K562 (cell line): ENCODE results near the gene DCAF11. TPM values are rescaled to one million over a fixed set of nuclear protein-coding genes. Genes with fewer than 3 reads are reported as not detected.
A peak's percentile ranks its signal among the peaks of the same experiment; 100 is the strongest.

Experiments used
- ARID3A ChIP-seq: IDR thresholded peaks from 2 replicates; pipeline ENCODE4 v1.6.1; 2012; ENCODE audit warnings: low read depth, low read length, improper control_type of control experiment, borderline replicate concordance
- CBX8 ChIP-seq: fragments of 200-600 bp; sonication (generic); IDR thresholded peaks from 2 replicates; pipeline ENCODE4 v1.6.1; 2012; ENCODE audit warnings: borderline replicate concordance, mixed run types, low read depth, mild to moderate bottlenecking, moderate library complexity, mixed read lengths, low read length, control low read depth, inconsistent platforms; ENCODE audit not compliant: poor library complexity, severe bottlenecking; ENCODE audit errors: extremely low read depth
- CREB1 ChIP-seq, 2 experiments: sonication (generic) in 1 of 2; formaldehyde crosslinking in 1 of 2; IDR thresholded peaks; 2 replicates each; pipeline versions ENCODE4 v1.6.1 to v1.8.0; 2012 to 2022; ENCODE audit warnings: inconsistent platforms in 1 of 2, mild to moderate bottlenecking in 1 of 2, missing genetic modification reagents in 1 of 2, moderate library complexity in 1 of 2
- DPF2 ChIP-seq: fragments of 450-650 bp; IDR thresholded peaks from 2 replicates; pipeline ENCODE4 v1.6.1; 2016
- GABPB1 ChIP-seq: sonication (generic); formaldehyde crosslinking; IDR thresholded peaks from 2 replicates; pipeline ENCODE4 v1.8.0; 2022; ENCODE audit warnings: mild to moderate bottlenecking, missing genetic modification reagents
- HMG20A ChIP-seq: fragments of 450-650 bp; formaldehyde crosslinking; conservative IDR thresholded peaks from 2 replicates; pipeline ENCODE4 v1.4.0; 2020; ENCODE audit warnings: mild to moderate bottlenecking, mixed read lengths
- HMGN3 ChIP-seq: IDR thresholded peaks from 2 replicates; pipeline ENCODE4 v1.6.1; 2011; ENCODE audit warnings: borderline replicate concordance, low read depth, mild to moderate bottlenecking, mixed read lengths, low read length; ENCODE audit not compliant: insufficient read length; ENCODE audit errors: extremely low read depth
- MYNN ChIP-seq, 2 experiments: sonication (generic); formaldehyde crosslinking in 1 of 2; IDR thresholded peaks; 2 replicates each; pipeline versions ENCODE4 v1.5.0 to v1.6.1; 2016 to 2020; ENCODE audit warnings: antibody characterized with exemption in 1 of 2, missing genetic modification reagents in 1 of 2
- NCOA1 ChIP-seq: fragments of 450-650 bp; IDR thresholded peaks from 2 replicates; pipeline ENCODE4 v1.6.1; 2016; ENCODE audit warnings: low read depth
- NR1H2 ChIP-seq: sonication (generic); formaldehyde crosslinking; IDR thresholded peaks from 2 replicates; pipeline ENCODE4 v1.4.0; 2020; ENCODE audit warnings: mild to moderate bottlenecking, missing genetic modification reagents
- PCBP2 ChIP-seq: fragments of 200-400 bp; formaldehyde crosslinking; IDR thresholded peaks from 2 replicates; pipeline ENCODE4 v1.6.1; 2018; ENCODE audit warnings: low read length, low read depth, mild to moderate bottlenecking, moderate library complexity; ENCODE audit not compliant: poor library complexity, severe bottlenecking
- POU5F1 ChIP-seq: fragments of 150-350 bp; IDR thresholded peaks from 2 replicates; pipeline ENCODE4 v1.6.1; 2014; ENCODE audit warnings: borderline replicate concordance, low read length, low read depth, mild to moderate bottlenecking; ENCODE audit not compliant: partially characterized antibody
- TCF3 ChIP-seq: sonication (generic); formaldehyde crosslinking; IDR thresholded peaks from 2 replicates; pipeline ENCODE4 v1.4.0; 2020; ENCODE audit warnings: mild to moderate bottlenecking, missing genetic modification reagents
- TFAP4 ChIP-seq: sonication (generic); formaldehyde crosslinking; IDR thresholded peaks from 2 replicates; pipeline ENCODE4 v1.8.0; 2022; ENCODE audit warnings: missing genetic modification reagents, mild to moderate bottlenecking, moderate library complexity, borderline replicate concordance
- U2AF2 ChIP-seq: fragments of 200-400 bp; formaldehyde crosslinking; optimal IDR thresholded peaks from 2 replicates; pipeline ENCODE3; 2017; ENCODE audit warnings: low read depth, mild to moderate bottlenecking, low read length
- ZNF639 ChIP-seq, 2 experiments: fragments of 200-800 bp in 1 of 2; sonication (Bioruptor generic) in 1 of 2; sonication (generic) in 1 of 2; formaldehyde crosslinking in 1 of 2; IDR thresholded peaks in 1 of 2; conservative IDR thresholded peaks in 1 of 2; 2 replicates each; pipeline versions ENCODE4 v1.5.0 to v1.6.1; 2016 to 2020; ENCODE audit warnings: missing compliant biosample characterization in 1 of 2, missing genetic modification characterization in 1 of 2, missing genetic modification reagents in 1 of 2
- ZZZ3 ChIP-seq: fragments of 450-650 bp; IDR thresholded peaks from 2 replicates; pipeline ENCODE4 v1.6.1; 2016; ENCODE audit warnings: antibody characterized with exemption, mild to moderate bottlenecking, moderate library complexity
- polyA plus RNA-seq, 8 experiments: library from polyadenylated mRNA; depleted of rRNA in 4 of 8; stranded (reverse) in 5 of 8; unstranded in 3 of 8; fragments of >200 nt; fragmentation: Nextera tagmentation in 2 of 8; fragmentation: Illumina TruSeq in 1 of 8; extraction: Ambion mirVana in 2 of 8; extraction: Trizol in 1 of 8; gene quantifications; 2 replicates each; pipeline versions ENCODE4 v1.2.1 to v1.2.3, GENCODE V29; 2011 to 2014; ENCODE audit warnings: inconsistent platforms in 1 of 8, missing spikeins in 1 of 8
- total RNA-seq, 7 experiments: library from RNA; depleted of rRNA in 6 of 7; stranded (reverse); fragments of >200 nt in 6 of 7; fragmentation: Illumina TruSeq in 2 of 7; extraction: Trizol in 2 of 7; gene quantifications; 2 replicates each; pipeline versions ENCODE4 v1.2.1 to v1.2.3, GENCODE V29; 2011 to 2021; ENCODE audit warnings: low replicate concordance in 1 of 7
- TF ChIP-seq, protein P1 (sequence below): fragments of 450-650 bp; IDR thresholded peaks from 2 replicates; pipeline ENCODE4 v1.6.1; 2016; ENCODE audit warnings: antibody characterized with exemption

DCAF11 gene
- total and polyA plus RNA-seq, 9 of the 15 experiments (the other 6 are each of a cell fraction or from before 2014, with no cell fraction given): 8.5 to 46.2 (median 36.4) TPM

DNA sequence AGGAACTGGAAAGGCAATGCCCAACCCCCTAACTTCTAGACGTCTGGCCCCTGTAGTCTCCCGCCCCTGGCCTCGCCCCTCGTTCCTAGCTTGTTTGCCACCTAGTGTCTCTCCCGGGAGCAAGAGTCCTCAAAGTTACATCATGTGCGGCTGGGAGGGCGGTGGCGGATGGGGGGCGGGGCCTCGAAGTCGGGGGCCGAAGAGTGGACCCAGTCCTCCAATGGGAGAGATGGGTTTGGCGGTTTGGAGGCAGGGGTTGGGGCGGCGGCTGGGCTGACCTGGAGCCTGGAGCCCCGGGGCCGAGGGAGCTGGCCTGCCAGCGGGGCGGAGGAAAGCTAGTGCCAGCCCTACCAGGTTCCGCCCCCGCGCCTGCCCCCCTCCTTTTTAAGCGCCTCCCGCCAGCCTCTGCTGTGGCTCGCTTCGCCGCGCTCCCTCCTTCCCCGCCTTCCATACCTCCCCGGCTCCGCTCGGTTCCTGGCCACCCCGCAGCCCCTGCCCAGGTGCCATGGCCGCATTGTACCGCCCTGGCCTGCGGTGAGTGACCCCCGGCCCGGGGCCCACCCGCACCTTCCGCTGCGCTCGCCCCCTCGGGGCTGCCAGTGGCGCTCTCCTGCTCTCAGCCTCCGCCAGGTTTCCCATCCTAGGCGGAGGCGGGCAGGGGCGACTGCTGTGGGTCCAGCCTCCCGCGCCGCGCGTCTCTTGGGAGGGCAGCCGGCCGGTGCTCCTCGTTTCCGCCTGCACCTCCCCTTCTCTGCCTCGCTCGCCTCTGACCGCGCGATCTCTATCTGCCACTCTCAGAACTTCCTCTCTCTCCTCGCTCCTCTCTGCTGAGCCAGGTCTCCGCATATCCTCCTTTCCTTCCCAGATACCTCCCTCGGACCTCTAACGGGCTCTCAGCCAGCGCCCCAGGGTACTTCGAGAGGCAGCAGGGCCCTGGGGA lies 20.4 kb upstream of the DCAF11 start, which contains the start of gene PCK2 (continued):
- TF ChIP-seq POU5F1: no peak
- TF ChIP-seq PCBP2: peak; percentile 99
- TF ChIP-seq CREB1 (IDR thresholded peaks at IDR 0.05): no peak
- TF ChIP-seq CREB1 (CRISPR knock-in tag; IDR thresholded peaks at IDR 0.05): no peak
- TF ChIP-seq TFAP4: peak; percentile 69
- no peak for TF ChIP-seq NCOA1
- TF ChIP-seq, protein P1, sequence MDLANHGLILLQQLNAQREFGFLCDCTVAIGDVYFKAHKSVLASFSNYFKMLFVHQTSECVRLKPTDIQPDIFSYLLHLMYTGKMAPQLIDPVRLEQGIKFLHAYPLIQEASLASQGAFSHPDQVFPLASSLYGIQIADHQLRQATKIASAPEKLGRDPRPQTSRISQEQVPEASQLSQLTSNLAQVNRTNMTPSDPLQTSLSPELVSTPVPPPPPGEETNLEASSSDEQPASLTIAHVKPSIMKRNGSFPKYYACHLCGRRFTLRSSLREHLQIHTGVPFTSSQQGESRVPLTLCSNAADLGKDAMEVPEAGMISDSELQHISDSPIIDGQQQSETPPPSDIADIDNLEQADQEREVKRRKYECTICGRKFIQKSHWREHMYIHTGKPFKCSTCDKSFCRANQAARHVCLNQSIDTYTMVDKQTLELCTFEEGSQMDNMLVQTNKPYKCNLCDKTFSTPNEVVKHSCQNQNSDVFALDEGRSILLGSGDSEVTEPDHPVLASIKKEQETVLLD: no peak
- TF ChIP-seq ZZZ3: no peak
- TF ChIP-seq TCF3 (CRISPR knock-in tag): 0 out of 2 replicates have a peak, but pooled peaks have one; percentile 7
- no peak for TF ChIP-seq ARID3A
- TF ChIP-seq HMGN3: peak; percentile 71
- peak; percentile 67; the same call in 1 of the 2 replicates for TF ChIP-seq GABPB1 (CRISPR knock-in tag)
- TF ChIP-seq ZNF639 (CRISPR knock-in tag; conservative IDR thresholded peaks at IDR 0.05 in 1 of 2, IDR thresholded peaks at IDR 0.05 in 1 of 2): 0 out of 4 replicates have a peak, but pooled peaks of 1 of the 2 experiments have one; percentile 2
- no peak; the same call in 1 of the 2 replicates for TF ChIP-seq DPF2
- TF ChIP-seq MYNN (IDR thresholded peaks at IDR 0.05): no peak; the same call in 1 of the 2 replicates
- TF ChIP-seq MYNN (CRISPR knock-in tag; IDR thresholded peaks at IDR 0.05): no peak
- no peak for TF ChIP-seq NR1H2 (CRISPR knock-in tag)
- no peak for TF ChIP-seq U2AF2
- no peak for TF ChIP-seq CBX8
- TF ChIP-seq HMG20A (CRISPR knock-in tag): no peak
